Left ventricle myocardium inferior (tissue), 1 donor: ENCODE results near the gene ANAPC7. TPM values are rescaled to one million over a fixed set of nuclear protein-coding genes. Genes with fewer than 3 reads are reported as not detected.
"Not testable (repeated sequence)": the region's sequence is repeated elsewhere in the genome, so short reads cannot be mapped to it uniquely, and the experiment has no call there.

ENCODE experiments used
- DNase-seq: peaks from one replicate; pipeline ENCODE4 v3.0.0-alpha.2; 2020
- H3K27ac ChIP-seq: fragments of 200-600 bp; replicated peaks from 2 replicates; pipeline ENCODE4 v1.8.0; 2021
- H3K27me3 ChIP-seq: fragments of 200-600 bp; 2 replicates; pipeline ENCODE4 v1.8.0; 2021; ENCODE audit warnings: low read depth
- H3K36me3 ChIP-seq: fragments of 200-600 bp; 2 replicates; pipeline ENCODE4 v1.8.0; 2021
- H3K4me1 ChIP-seq: fragments of 200-600 bp; 2 replicates; pipeline ENCODE4 v1.8.0; 2021
- H3K4me3 ChIP-seq: fragments of 200-600 bp; 2 replicates; pipeline ENCODE4 v1.8.0; 2021; ENCODE audit warnings: mild to moderate bottlenecking, moderate library complexity
- H3K9me3 ChIP-seq: fragments of 200-600 bp; replicated peaks from 2 replicates; pipeline ENCODE4 v1.8.0; 2021
- intact Hi-C: fragments of 100-400 bp; cut with micrococcal nuclease; formaldehyde crosslinking; loops from one replicate; pipeline ENCODE4 v1.11.0; 2022
- total RNA-seq: library from RNA; stranded (reverse); fragmentation: NEBNext Ultra II Directional; extraction: Animal tissue kit (Norgen Biotek cat#: 25700); gene quantifications from one replicate; pipeline ENCODE4 v1.2.1, GENCODE V29; 2021
- TF ChIP-seq, protein P1 (sequence below): fragments of 200-600 bp; IDR thresholded peaks from 2 replicates; pipeline ENCODE4 v1.8.0; 2021; ENCODE audit warnings: antibody characterized with exemption, mild to moderate bottlenecking, borderline replicate concordance
- donor health status: DM: no; HTN: yes; CAD: no; lungs with severe emphysema.

Gene ANAPC7
- total RNA-seq, 1 donor from 2014 or later = 32.0 TPM

DNA sequence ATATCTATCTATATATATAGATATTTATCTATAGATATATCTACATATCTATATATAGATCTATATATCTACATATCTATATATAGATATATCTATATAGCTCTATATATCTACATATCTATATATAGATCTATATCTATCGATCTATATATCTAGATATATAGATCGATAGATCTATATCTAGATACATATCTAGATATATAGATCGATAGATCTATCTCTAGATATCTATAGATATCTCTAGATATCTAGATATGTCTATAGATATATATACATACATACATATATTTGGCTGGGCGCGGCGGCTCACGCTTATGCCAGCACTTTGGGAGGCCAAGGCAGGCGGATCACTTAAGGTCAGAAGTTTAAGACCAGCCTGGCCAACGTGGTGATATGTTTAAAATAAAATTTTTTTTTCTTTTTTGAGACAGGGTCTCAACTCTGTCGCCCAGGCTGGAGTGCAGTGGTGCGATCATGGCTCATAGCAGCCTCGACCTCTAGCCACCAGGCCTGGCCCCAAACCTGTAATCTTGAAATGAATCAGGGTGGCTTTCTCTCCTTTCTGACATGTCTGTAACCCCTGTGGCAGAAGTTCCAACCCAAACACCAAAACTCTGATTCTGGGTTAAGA lies 28.6 kb upstream of the ANAPC7 start:
- Histone ChIP-seq H3K4me3 (peak overlapping the region; percentile 71), H3K9me3 (no peaks in the 10 kb centered on the region), H3K36me3 (peaks cover 34% of the 10 kb centered on the region), H3K27ac (peak overlapping the region; percentile 44), H3K4me1 (peaks cover 5% of the 10 kb centered on the region), H3K27me3 (no peaks in the 10 kb centered on the region)
- DNase-seq = no peak
- TF ChIP-seq, protein P1, sequence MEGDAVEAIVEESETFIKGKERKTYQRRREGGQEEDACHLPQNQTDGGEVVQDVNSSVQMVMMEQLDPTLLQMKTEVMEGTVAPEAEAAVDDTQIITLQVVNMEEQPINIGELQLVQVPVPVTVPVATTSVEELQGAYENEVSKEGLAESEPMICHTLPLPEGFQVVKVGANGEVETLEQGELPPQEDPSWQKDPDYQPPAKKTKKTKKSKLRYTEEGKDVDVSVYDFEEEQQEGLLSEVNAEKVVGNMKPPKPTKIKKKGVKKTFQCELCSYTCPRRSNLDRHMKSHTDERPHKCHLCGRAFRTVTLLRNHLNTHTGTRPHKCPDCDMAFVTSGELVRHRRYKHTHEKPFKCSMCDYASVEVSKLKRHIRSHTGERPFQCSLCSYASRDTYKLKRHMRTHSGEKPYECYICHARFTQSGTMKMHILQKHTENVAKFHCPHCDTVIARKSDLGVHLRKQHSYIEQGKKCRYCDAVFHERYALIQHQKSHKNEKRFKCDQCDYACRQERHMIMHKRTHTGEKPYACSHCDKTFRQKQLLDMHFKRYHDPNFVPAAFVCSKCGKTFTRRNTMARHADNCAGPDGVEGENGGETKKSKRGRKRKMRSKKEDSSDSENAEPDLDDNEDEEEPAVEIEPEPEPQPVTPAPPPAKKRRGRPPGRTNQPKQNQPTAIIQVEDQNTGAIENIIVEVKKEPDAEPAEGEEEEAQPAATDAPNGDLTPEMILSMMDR = no peak
- intact Hi-C loops = loop anchor here (5.0 kb wide), 1 partner anchor 330 kb away; no protein-coding TSS in a partner anchor

DNA sequence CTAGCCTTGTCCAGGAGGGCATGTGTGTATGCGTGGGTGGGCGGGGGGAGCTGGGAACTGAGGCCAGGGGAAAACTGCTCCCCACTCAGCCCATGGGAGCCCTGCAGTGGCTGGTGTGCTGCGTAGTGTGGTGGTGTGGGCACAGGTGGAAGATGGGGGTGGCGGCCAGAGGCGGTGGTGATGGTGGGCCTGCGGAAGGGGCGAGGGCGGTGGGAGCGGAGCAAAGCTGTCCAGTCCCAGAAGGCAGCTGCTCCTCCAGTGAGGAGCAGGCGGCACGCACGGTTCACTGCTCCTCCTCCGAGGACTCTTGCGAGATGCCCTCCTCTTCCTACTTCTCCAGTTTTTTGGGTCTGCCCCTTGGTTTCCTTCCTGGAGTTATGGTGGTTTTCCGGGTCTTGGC lies 26.2 kb upstream of the ANAPC7 start:
- H3K4me1 ChIP-seq = not testable (repeated sequence)

DNA sequence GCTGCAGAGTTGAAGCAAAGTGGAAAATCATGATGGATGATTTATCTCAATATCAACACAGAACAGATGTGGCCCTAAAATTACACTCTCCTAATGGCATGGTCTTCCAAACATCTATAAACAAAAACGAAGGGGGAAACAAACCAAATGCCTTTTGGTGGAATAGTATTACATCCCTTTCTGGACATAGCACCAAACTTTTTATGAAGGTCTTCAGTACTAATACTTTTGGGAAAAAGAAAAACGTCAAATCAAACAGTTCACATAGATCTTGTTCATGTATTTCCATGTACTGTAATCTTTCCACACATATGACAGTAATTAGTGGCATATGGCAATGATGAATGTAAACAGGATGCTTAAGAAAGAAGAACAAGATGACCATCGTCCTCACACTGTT lies 22.9 kb upstream of the ANAPC7 start:
- no peak overlapping the region for H3K27ac ChIP-seq
- TF ChIP-seq, protein P1 = no peak
- intact Hi-C loops = no loop called here

More for the DNA sequence above, 26.2 kb upstream of the ANAPC7 start:
- H3K27ac ChIP-seq, H3K27me3 ChIP-seq, H3K4me3 ChIP-seq, DNase-seq, H3K9me3 ChIP-seq: not testable (repeated sequence)
- intact Hi-C loops = loop anchor here (5.0 kb wide), 1 partner anchor 327 kb away; no protein-coding TSS in a partner anchor
- H3K36me3 ChIP-seq = peaks cover 12% of the 10 kb centered on the region

DNA sequence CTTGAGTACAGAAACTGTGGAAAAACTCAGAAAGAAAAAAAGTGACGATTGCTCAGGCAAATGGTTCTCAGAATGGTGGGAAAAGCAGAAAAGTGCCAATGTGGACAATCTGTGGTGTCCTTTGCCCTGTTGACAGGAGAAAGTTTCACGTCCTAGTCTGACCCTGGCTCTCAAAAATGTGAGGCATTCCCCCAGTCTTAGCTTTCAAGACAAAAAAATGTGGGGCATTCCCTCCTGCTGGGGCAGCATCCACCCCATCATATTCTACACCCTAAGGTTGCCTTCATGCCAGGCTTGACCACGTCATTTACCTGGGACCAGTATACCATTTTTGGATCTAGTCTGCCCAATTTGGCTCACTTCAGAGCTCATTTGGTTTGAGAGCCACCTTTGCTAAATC lies 20.7 kb upstream of the ANAPC7 start:
- Histone ChIP-seq H3K4me3 (no peak overlapping the region), H3K27me3 (no peaks in the 10 kb centered on the region), H3K4me1 (no peaks in the 10 kb centered on the region), H3K36me3 (no peaks in the 10 kb centered on the region), H3K9me3 (no peaks in the 10 kb centered on the region), H3K27ac (no peak overlapping the region)
- intact Hi-C loops = no loop called here
- TF ChIP-seq, protein P1 = no peak
- no peak for DNase-seq

More for the DNA sequence above, 22.9 kb upstream of the ANAPC7 start:
- Histone ChIP-seq H3K9me3 (no peaks in the 10 kb centered on the region), H3K4me1 (no peaks in the 10 kb centered on the region), H3K36me3 (no peaks in the 10 kb centered on the region), H3K27me3 (no peaks in the 10 kb centered on the region), H3K4me3 (no peak overlapping the region)
- no peak for DNase-seq

DNA sequence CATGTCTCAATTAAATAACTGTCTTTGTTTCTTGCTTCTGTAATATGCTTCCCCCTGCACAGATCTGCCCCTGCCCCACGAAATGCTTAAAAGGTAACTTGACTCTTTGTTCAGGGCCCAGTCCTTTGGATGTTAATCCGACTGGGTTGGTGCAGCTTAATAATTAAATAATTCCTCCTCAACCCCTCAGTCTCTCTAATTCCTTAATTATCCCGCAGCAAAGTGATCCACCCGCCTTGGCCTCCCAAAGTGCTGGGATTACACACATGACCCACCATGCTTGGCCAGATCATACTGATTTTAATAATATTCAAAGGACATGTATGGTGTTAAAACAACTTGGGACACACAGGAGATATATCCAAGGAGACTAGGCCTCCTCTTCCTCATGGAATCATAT lies 18.2 kb upstream of the ANAPC7 start:
- intact Hi-C loops = no loop called here
- H3K27me3 ChIP-seq = no peaks in the 10 kb centered on the region
- DNase-seq = no peak
- H3K9me3 ChIP-seq = no peaks in the 10 kb centered on the region
- TF ChIP-seq, protein P1 = no peak
- H3K4me1 ChIP-seq = no peaks in the 10 kb centered on the region
- H3K36me3 ChIP-seq = no peaks in the 10 kb centered on the region
- no peak overlapping the region for H3K27ac ChIP-seq
- H3K4me3 ChIP-seq = no peak overlapping the region

DNA sequence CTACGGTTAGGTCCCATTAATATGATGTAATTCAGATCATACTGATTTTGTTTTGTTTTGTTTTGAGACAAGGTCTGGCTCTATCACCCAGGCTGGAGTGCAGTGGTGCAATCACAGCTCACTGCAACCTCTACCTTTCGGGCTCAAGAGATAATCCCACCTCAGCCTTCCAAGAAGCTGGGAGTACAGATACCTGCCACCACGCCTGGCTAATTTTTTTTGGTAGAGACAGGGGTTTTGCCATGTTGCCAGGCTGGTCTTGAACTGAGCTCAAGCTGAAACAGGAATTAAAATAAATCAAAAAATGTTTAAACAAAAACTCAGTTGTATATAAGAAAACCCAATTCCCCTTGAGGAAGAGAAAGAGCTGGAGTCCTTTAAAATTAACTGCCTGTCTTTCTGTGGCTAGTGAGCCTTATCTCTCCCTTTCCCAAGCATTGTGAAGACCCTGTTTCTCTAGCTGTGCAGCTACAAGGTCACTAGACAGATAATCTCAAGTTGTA lies 17.7 kb upstream of the ANAPC7 start:
- Histone ChIP-seq H3K27ac (no peak overlapping the region), H3K4me3 (no peak overlapping the region), H3K4me1 (no peaks in the 10 kb centered on the region), H3K27me3 (no peaks in the 10 kb centered on the region), H3K9me3 (no peaks in the 10 kb centered on the region), H3K36me3 (no peaks in the 10 kb centered on the region)
- DNase-seq = no peak
- TF ChIP-seq, protein P1 = no peak
- intact Hi-C loops = no loop called here

DNA sequence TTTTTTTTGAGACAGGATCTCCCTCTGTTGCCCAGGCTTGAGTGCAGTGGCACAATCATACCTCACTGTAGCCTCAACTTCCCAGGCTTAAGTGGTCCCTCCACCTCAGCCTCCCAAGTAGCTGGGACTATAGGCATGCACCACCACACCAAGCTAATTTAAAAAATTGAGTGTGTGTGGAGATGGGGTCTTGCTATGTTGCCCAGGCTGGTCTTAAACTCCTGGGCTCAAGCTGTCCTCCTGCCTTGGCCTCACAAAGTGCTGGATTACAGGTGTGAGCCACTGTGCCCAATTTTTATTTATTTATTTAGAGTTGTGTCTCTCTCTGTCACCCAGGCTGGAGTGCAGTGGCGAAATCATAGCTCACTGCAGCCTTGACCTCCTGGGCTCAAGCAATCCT lies 17.1 kb upstream of the ANAPC7 start:
- intact Hi-C loops, DNase-seq, H3K36me3 ChIP-seq: not testable (repeated sequence)

DNA sequence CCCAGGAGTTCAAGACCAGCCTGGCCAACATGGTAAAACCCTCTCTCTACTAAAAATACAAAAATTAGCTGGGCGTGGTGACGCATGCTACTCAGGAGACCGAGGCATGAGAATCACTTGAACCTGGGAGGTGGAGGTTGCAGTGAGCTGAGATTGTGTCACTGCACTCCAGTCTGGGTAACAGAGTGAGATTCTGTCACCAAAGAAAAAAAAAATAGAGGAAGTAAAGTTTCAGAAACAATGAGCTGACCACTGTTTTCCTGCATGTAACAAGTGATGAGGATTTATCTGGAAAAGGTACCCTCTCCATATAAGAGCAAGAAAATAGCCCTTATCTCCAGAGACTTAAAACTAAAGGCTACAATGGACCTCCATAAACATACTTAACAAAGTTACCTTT lies 13.6 kb upstream of the ANAPC7 start:
- intact Hi-C loops, H3K36me3 ChIP-seq, H3K4me3 ChIP-seq, H3K27ac ChIP-seq, H3K27me3 ChIP-seq, DNase-seq, H3K9me3 ChIP-seq, H3K4me1 ChIP-seq: not testable (repeated sequence)

More for the DNA sequence above, 17.1 kb upstream of the ANAPC7 start:
- H3K27ac ChIP-seq, H3K4me1 ChIP-seq, H3K9me3 ChIP-seq, H3K4me3 ChIP-seq, H3K27me3 ChIP-seq: not testable (repeated sequence)

DNA sequence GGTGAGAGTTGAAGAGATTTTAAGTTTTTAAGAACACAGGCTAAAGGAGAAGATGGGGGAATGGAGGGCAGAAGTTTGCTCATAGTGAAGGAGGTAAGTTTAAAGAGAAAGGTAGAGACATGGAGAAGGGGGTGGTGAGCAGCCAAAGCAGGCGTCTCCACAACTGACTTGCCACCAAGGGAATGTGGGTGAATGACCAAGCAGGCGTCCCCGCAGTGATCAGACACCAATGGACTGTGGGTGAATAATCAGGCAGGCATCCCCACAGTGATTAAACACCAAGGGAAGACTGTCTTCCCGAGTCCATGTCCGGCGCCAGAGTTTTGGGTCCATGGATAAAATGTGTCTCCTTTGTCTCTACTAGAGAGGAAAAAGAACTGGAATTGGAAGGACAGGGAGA lies 6.6 kb upstream of the ANAPC7 start:
- H3K4me3 ChIP-seq, H3K9me3 ChIP-seq, DNase-seq, H3K4me1 ChIP-seq, intact Hi-C loops, H3K36me3 ChIP-seq, H3K27ac ChIP-seq: not testable (repeated sequence)
- peaks cover 11% of the 10 kb centered on the region for H3K27me3 ChIP-seq
